Stimulated activated effector memory CD8-positive, alpha-beta T cell treated with anti-CD3 and anti-CD28 coated beads, Interleukin-12 subunit alpha, Interleukin-12 subunit beta, amount 100 ng/mL, for 72 hours (primary cell): ENCODE data around the gene ELMO2.

ENCODE experiments used
- ATAC-seq: fragments of 150-1000 bp; cut with Tn5 transposase; 2 replicates; pipeline ENCODE4 v1.10.0; 2021
- DNase-seq, 2 donors: peaks; one replicate each; pipeline ENCODE4 v3.0.0; 2021 to 2022; ENCODE audit warnings: low spot score in 2 of 2
- H3K27ac Mint-ChIP-seq: one replicate; pipeline ENCODE4 v1.8.0; 2022; ENCODE audit warnings: mild to moderate bottlenecking, mixed read lengths
- H3K36me3 Mint-ChIP-seq: one replicate; pipeline ENCODE4 v1.8.0; 2022; ENCODE audit warnings: mild to moderate bottlenecking, mixed read lengths
- H3K4me1 Mint-ChIP-seq: one replicate; pipeline ENCODE4 v1.8.0; 2022; ENCODE audit warnings: mixed read lengths
- H3K4me3 Mint-ChIP-seq: one replicate; pipeline ENCODE4 v1.8.0; 2022; ENCODE audit warnings: mild to moderate bottlenecking, mixed read lengths
- H3K9me3 Mint-ChIP-seq: one replicate; pipeline ENCODE4 v1.8.0; 2022; ENCODE audit warnings: mixed read lengths

Gene ELMO2

GRCh38 chr20:46416839-46417238 lies 10.4 kb upstream of the ELMO2 start:
- Mint-ChIP-seq H3K9me3 (no peaks in the 10 kb centered on the region), H3K27ac (no peak overlapping the region), H3K4me1 (no peaks in the 10 kb centered on the region), H3K36me3 (no peaks in the 10 kb centered on the region), H3K4me3 (no peak overlapping the region)
- DNase-seq (no peak), ATAC-seq (no peak)

- Mint-ChIP-seq H3K36me3 (no peaks in the 10 kb centered on the region), H3K9me3 (no peaks in the 10 kb centered on the region), H3K4me3 (no peak overlapping the region), H3K27ac (no peak overlapping the region), H3K4me1 (no peaks in the 10 kb centered on the region)
- no peak for DNase-seq
- ATAC-seq, result no peak
Observed at GRCh38 chr20:46416421-46416820, 10.0 kb upstream of the ELMO2 start.

- ATAC-seq (no peak), DNase-seq (no peak)
- Mint-ChIP-seq H3K4me1 (peaks cover 4% of the 10 kb centered on the region), H3K27ac (no peak overlapping the region), H3K9me3 (no peaks in the 10 kb centered on the region), H3K4me3 (no peak overlapping the region), H3K36me3 (no peaks in the 10 kb centered on the region)
Observed at GRCh38 chr20:46415773-46416172, 9.4 kb upstream of the ELMO2 start.

GRCh38 chr20:46414608-46415007 lies 8.2 kb upstream of the ELMO2 start:
- no peaks in the 10 kb centered on the region for H3K9me3 Mint-ChIP-seq
- DNase-seq, result no peak
- H3K27ac Mint-ChIP-seq, result no peak overlapping the region
- H3K36me3 Mint-ChIP-seq, result no peaks in the 10 kb centered on the region
- no peak overlapping the region for H3K4me3 Mint-ChIP-seq
- peaks cover 9% of the 10 kb centered on the region for H3K4me1 Mint-ChIP-seq
- no peak for ATAC-seq

GRCh38 chr20:46411637-46412036 lies 5.2 kb upstream of the ELMO2 start:
- H3K4me3 Mint-ChIP-seq, result no peak overlapping the region
- no peak overlapping the region for H3K27ac Mint-ChIP-seq
- peaks cover 5% of the 10 kb centered on the region for H3K36me3 Mint-ChIP-seq
- ATAC-seq (no peak), DNase-seq (peak in 1 of 2 donors; percentile 38)
- H3K4me1 Mint-ChIP-seq, result peaks cover 32% of the 10 kb centered on the region
- no peaks in the 10 kb centered on the region for H3K9me3 Mint-ChIP-seq

- Mint-ChIP-seq H3K4me3 (no peak overlapping the region), H3K9me3 (no peaks in the 10 kb centered on the region), H3K27ac (no peak overlapping the region), H3K36me3 (peaks cover 9% of the 10 kb centered on the region), H3K4me1 (peaks cover 52% of the 10 kb centered on the region)
- DNase-seq (peak in 1 of 2 donors; percentile 37), ATAC-seq (no peak)
Observed at GRCh38 chr20:46408281-46408731, 1.9 kb upstream of the ELMO2 start.

GRCh38 chr20:46407671-46407996 lies 1.2 kb upstream of the ELMO2 start:
- H3K4me1 Mint-ChIP-seq, result peaks cover 59% of the 10 kb centered on the region

GRCh38 chr20:46406986-46407670 lies 713 bp upstream of the ELMO2 start:
- ATAC-seq (peak; percentile 85), DNase-seq (peak in 1 of 2 donors; percentile 73)
- H3K27ac Mint-ChIP-seq, result peak overlapping the region; percentile 96
- H3K9me3 Mint-ChIP-seq, result no peaks in the 10 kb centered on the region
- peak overlapping the region; percentile 87 for H3K4me3 Mint-ChIP-seq
- H3K36me3 Mint-ChIP-seq, result peaks cover 9% of the 10 kb centered on the region
- peaks cover 64% of the 10 kb centered on the region for H3K4me1 Mint-ChIP-seq

More at GRCh38 chr20:46407671-46407996, 1.2 kb upstream of the ELMO2 start:
- peaks cover 9% of the 10 kb centered on the region for H3K36me3 Mint-ChIP-seq
- H3K27ac Mint-ChIP-seq, result peak overlapping the region; percentile 96
- ATAC-seq (no peak), DNase-seq (no peak)
- H3K4me3 Mint-ChIP-seq, result peak overlapping the region; percentile 87
- H3K9me3 Mint-ChIP-seq, result no peaks in the 10 kb centered on the region

GRCh38 chr20:46402331-46402811 lies 4.0 kb downstream of the ELMO2 start:
- no peak for DNase-seq
- H3K27ac Mint-ChIP-seq, result peak overlapping the region; percentile 52
- peaks cover 83% of the 10 kb centered on the region for H3K4me1 Mint-ChIP-seq
- H3K4me3 Mint-ChIP-seq, result peak overlapping the region; percentile 61
- H3K36me3 Mint-ChIP-seq, result peaks cover 32% of the 10 kb centered on the region
- H3K9me3 Mint-ChIP-seq, result no peaks in the 10 kb centered on the region
- no peak for ATAC-seq

GRCh38 chr20:46401478-46401860 lies 4.9 kb downstream of the ELMO2 start:
- peaks cover 34% of the 10 kb centered on the region for H3K36me3 Mint-ChIP-seq
- no peak for DNase-seq
- peaks cover 80% of the 10 kb centered on the region for H3K4me1 Mint-ChIP-seq
- H3K9me3 Mint-ChIP-seq, result no peaks in the 10 kb centered on the region
- ATAC-seq, result peak; percentile 20
- peak overlapping the region; percentile 61 for H3K4me3 Mint-ChIP-seq
- H3K27ac Mint-ChIP-seq, result peak overlapping the region; percentile 52

- Mint-ChIP-seq H3K4me1 (peaks cover 83% of the 10 kb centered on the region), H3K36me3 (peaks cover 35% of the 10 kb centered on the region), H3K27ac (peak overlapping the region; percentile 52), H3K9me3 (no peaks in the 10 kb centered on the region), H3K4me3 (peak overlapping the region; percentile 61)
- DNase-seq, result peak in 1 of 2 donors; percentile 58
- peak; percentile 92 for ATAC-seq
Observed at GRCh38 chr20:46400828-46401477, 5.5 kb downstream of the ELMO2 start.

GRCh38 chr20:46400253-46400652 lies 6.2 kb downstream of the ELMO2 start:
- H3K4me3 Mint-ChIP-seq, result peak overlapping the region; percentile 61
- DNase-seq (no peak), ATAC-seq (no peak)

GRCh38 chr20:46399401-46399800 lies 7.0 kb downstream of the ELMO2 start:
- ATAC-seq (peak; percentile 12), DNase-seq (no peak)
- peak overlapping the region; percentile 61 for H3K4me3 Mint-ChIP-seq
- H3K27ac Mint-ChIP-seq, result peak overlapping the region; percentile 52
- peaks cover 50% of the 10 kb centered on the region for H3K36me3 Mint-ChIP-seq
- no peaks in the 10 kb centered on the region for H3K9me3 Mint-ChIP-seq
- peaks cover 76% of the 10 kb centered on the region for H3K4me1 Mint-ChIP-seq

More at GRCh38 chr20:46400253-46400652, 6.2 kb downstream of the ELMO2 start:
- Mint-ChIP-seq H3K27ac (peak overlapping the region; percentile 52), H3K4me1 (peaks cover 83% of the 10 kb centered on the region), H3K9me3 (no peaks in the 10 kb centered on the region), H3K36me3 (peaks cover 42% of the 10 kb centered on the region)

- peaks cover 54% of the 10 kb centered on the region for H3K36me3 Mint-ChIP-seq
- H3K4me3 Mint-ChIP-seq, result peak overlapping the region; percentile 61
- ATAC-seq, result no peak
Observed at GRCh38 chr20:46398963-46399362, 7.5 kb downstream of the ELMO2 start.

GRCh38 chr20:46396052-46396740 lies 10.2 kb downstream of the ELMO2 start:
- no peak overlapping the region for H3K4me3 Mint-ChIP-seq
- peaks cover 82% of the 10 kb centered on the region for H3K36me3 Mint-ChIP-seq
- no peak for ATAC-seq
- no peak overlapping the region for H3K27ac Mint-ChIP-seq
- H3K4me1 Mint-ChIP-seq, result peaks cover 50% of the 10 kb centered on the region
- H3K9me3 Mint-ChIP-seq, result no peaks in the 10 kb centered on the region
- no peak for DNase-seq

More at GRCh38 chr20:46398963-46399362, 7.5 kb downstream of the ELMO2 start:
- H3K9me3 Mint-ChIP-seq, result no peaks in the 10 kb centered on the region
- no peak for DNase-seq
- H3K27ac Mint-ChIP-seq, result peak overlapping the region; percentile 52
- H3K4me1 Mint-ChIP-seq, result peaks cover 71% of the 10 kb centered on the region
